ENCODE measurements around the gene GARIN5A.

The GARIN5A gene

DNA sequence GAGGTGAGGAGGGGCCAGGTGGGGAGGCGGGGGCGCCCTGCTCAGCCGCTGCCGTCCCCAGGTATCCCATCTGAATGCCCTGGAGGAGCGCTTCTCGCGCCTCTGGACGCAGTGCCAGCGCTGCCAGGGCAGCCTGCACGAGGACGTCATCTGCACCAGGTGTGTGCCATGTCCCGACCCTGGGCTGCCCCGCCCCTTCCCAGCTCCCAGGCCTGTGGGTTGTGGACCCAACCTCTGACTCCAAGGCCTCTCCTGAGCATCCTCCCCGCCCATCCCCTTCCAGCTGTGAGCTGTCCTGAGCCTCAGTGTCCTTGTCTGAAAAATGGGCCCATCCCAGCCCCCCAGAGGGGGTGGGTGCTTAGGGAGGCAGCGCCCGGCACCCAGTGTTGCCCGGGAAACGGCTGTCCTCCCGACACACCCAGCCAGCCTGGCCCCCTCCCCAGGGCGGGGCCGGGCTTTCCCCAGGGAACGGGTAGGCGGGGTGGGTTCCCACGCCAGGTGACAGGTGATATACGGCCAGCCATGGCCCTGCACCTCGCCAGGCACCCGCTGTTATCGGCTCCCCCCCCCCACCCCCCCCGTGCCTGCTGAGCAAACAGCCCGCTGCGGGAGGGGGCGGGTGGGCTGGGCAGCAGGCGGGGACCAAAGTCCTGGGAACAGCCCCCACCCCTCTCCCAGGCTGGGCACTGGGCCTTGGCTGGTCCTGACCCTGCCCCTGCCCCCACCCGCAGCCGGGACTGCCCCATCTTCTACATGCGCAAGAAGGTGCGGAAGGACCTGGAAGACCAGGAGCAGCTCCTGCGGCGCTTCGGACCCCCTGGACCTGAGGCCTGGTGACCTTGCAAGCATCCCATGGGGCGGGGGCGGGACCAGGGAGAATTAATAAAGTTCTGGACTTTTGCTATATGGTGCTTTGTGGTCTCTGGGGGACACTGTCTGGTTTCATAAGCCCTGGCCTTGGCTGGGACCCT lies 59.3 kb downstream of the GARIN5A start:
- peak; percentile 14 for FAIRE-seq
- TF ChIP-seq TAF1 (IDR thresholded peaks at IDR 0.05; ENCODE audit: borderline replicate concordance, low read depth, low read length) (no peak), POLR2AphosphoS5 (IDR thresholded peaks at IDR 0.05; ENCODE audit: low read depth, low read length) (no peak; the same call in 1 of the 2 replicates), POLR2A (IDR thresholded peaks at IDR 0.05; ENCODE audit: low read depth, low read length) (no peak)
- DNase-seq (ENCODE audit: insufficient read length) = no peak
